Glutamatergic neuron (in vitro differentiated cells): Measurements from ENCODE around the gene NHLRC3. TPM values are rescaled to one million over a fixed set of nuclear protein-coding genes. Genes with fewer than 3 reads are reported as not detected.

ENCODE experiments used
- DNase-seq: peaks from one replicate; pipeline ENCODE4 v3.0.0; 2022
- H3K27ac Mint-ChIP-seq: one replicate; pipeline ENCODE4 v1.8.0; 2020; ENCODE audit warnings: mild to moderate bottlenecking, mixed read lengths, inconsistent platforms; ENCODE audit not compliant: unreplicated experiment
- H3K27me3 Mint-ChIP-seq: one replicate; pipeline ENCODE4 v1.8.0; 2020; ENCODE audit warnings: mild to moderate bottlenecking, moderate library complexity, mixed read lengths, inconsistent platforms; ENCODE audit not compliant: unreplicated experiment
- H3K36me3 Mint-ChIP-seq: one replicate; pipeline ENCODE4 v1.8.0; 2020; ENCODE audit warnings: mild to moderate bottlenecking, mixed read lengths, inconsistent platforms; ENCODE audit not compliant: unreplicated experiment
- H3K4me1 Mint-ChIP-seq: one replicate; pipeline ENCODE4 v1.8.0; 2020; ENCODE audit warnings: mild to moderate bottlenecking, low read depth, mixed read lengths, inconsistent platforms; ENCODE audit not compliant: unreplicated experiment
- H3K4me3 Mint-ChIP-seq: one replicate; pipeline ENCODE4 v1.8.0; 2020; ENCODE audit warnings: mild to moderate bottlenecking, mixed read lengths, inconsistent platforms; ENCODE audit not compliant: unreplicated experiment
- H3K9me3 Mint-ChIP-seq: one replicate; pipeline ENCODE4 v1.8.0; 2020; ENCODE audit warnings: mild to moderate bottlenecking, moderate library complexity, mixed read lengths, inconsistent platforms; ENCODE audit not compliant: unreplicated experiment
- CTCF ChIP-seq: fragments of 200-600 bp; sonication (generic); IDR thresholded peaks from one replicate; pipeline ENCODE4 v1.5.0; 2021; ENCODE audit not compliant: partially characterized antibody, unreplicated experiment
- total RNA-seq: library from RNA; stranded (reverse); fragmentation: NEBNext Ultra II Directional; extraction: Animal tissue kit (Norgen Biotek cat#: 25700); gene quantifications from one replicate; pipeline ENCODE4 v1.2.1, GENCODE V29; 2021; ENCODE audit not compliant: unreplicated experiment

The NHLRC3 gene
- total RNA-seq, 1 donor from 2014 or later, result 16.2 TPM

GRCh38 chr13:39039041-39039440, 785 bp downstream of the NHLRC3 start:
- TF ChIP-seq CTCF, result no peak
- DNase-seq, result no peak
- Mint-ChIP-seq H3K27me3 (peaks cover 2% of the 10 kb centered on the region), H3K4me1 (peaks cover 18% of the 10 kb centered on the region), H3K36me3 (no peaks in the 10 kb centered on the region), H3K9me3 (peaks cover 8% of the 10 kb centered on the region), H3K4me3 (peak overlapping the region; percentile 99), H3K27ac (no peak overlapping the region)

GRCh38 chr13:39040206-39040605, 1.9 kb downstream of the NHLRC3 start:
- no peak overlapping the region for H3K4me3 Mint-ChIP-seq
- H3K27ac Mint-ChIP-seq, result no peak overlapping the region
- H3K9me3 Mint-ChIP-seq, result peaks cover 7% of the 10 kb centered on the region
- H3K36me3 Mint-ChIP-seq, result no peaks in the 10 kb centered on the region
- no peak for TF ChIP-seq CTCF
- peaks cover 9% of the 10 kb centered on the region for H3K4me1 Mint-ChIP-seq
- no peak for DNase-seq
- H3K27me3 Mint-ChIP-seq, result peaks cover 2% of the 10 kb centered on the region

DNA sequence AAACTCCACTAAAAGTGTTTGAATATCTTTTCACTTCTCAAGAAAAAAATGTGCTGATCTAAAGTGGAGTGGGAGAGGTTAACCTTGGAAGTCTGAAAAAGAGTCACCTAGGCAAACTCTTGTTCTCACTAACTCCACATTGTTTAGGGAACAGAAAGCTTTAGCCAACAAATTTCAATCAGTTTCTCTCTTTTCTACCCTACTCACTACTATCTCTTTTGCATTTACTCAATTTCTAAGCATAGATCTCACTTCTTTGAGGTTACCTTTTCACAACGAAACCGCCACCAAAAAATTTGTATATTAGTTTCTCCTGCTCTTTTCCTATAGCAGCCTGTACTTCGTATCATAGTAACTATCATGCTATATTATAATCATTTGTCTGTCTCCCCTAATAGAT, 6.3 kb downstream of the NHLRC3 start:
- Mint-ChIP-seq H3K27me3 (no peaks in the 10 kb centered on the region), H3K27ac (no peak overlapping the region), H3K4me3 (no peak overlapping the region), H3K4me1 (no peaks in the 10 kb centered on the region), H3K36me3 (no peaks in the 10 kb centered on the region), H3K9me3 (no peaks in the 10 kb centered on the region)
- TF ChIP-seq CTCF, result no peak
- DNase-seq, result no peak

DNA sequence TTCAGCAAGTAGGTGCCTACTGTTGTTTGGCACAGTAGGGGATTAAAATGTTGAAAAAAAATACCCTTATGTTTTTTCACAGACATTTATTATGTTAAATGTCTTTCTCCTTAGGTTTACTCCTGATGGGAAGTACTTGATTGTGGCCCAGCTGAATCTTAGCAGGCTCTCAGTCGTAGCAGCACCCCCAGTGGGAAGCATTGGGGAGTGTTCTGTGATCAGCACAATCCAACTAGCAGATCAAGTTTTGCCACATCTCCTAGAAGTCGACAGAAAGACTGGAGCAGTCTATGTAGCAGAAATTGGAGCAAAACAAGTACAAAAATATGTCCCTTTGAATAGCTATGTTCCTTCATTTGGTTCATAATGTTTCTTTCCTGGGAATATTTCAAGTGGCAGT, 9.3 kb downstream of the NHLRC3 start:
- Mint-ChIP-seq H3K9me3 (no peaks in the 10 kb centered on the region), H3K36me3 (no peaks in the 10 kb centered on the region), H3K27me3 (no peaks in the 10 kb centered on the region), H3K27ac (no peak overlapping the region), H3K4me3 (no peak overlapping the region), H3K4me1 (no peaks in the 10 kb centered on the region)
- DNase-seq, result no peak
- no peak for TF ChIP-seq CTCF

DNA sequence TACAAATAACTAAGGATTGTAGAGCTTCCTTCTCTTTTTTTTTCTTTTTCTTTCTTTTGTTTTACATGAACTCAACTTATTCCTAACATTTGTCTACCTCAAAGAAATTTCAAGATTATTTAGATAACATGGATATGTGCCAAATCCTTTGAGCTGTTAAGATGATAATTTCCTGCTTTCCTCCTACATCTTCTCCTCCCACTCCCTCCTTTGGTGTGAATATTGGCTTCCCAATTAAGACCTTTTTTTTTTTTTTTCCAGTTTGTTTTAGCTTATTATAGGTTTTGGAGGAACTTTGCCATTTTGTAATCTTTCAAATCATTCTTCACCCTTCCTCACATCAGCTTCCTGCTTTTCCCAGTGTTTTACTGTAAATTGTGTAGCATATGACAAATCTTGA, 10.6 kb downstream of the NHLRC3 start:
- DNase-seq, result no peak
- no peak for TF ChIP-seq CTCF
- no peak overlapping the region for H3K4me3 Mint-ChIP-seq
- no peaks in the 10 kb centered on the region for H3K27me3 Mint-ChIP-seq
- H3K36me3 Mint-ChIP-seq, result no peaks in the 10 kb centered on the region
- no peak overlapping the region for H3K27ac Mint-ChIP-seq
- no peaks in the 10 kb centered on the region for H3K4me1 Mint-ChIP-seq
- H3K9me3 Mint-ChIP-seq, result no peaks in the 10 kb centered on the region
